HepG2 (cell line): ENCODE data around the gene TBC1D22A.

Source experiments
- CHCHD3 ChIP-seq: sonication (generic); formaldehyde crosslinking; IDR thresholded peaks from 2 replicates; pipeline ENCODE4 v1.8.0; 2022; ENCODE audit warnings: mild to moderate bottlenecking, missing genetic modification reagents, moderate library complexity
- GTF2F1 ChIP-seq: fragments of 150-350 bp; IDR thresholded peaks from 2 replicates; pipeline ENCODE4 v1.6.1; 2014; ENCODE audit warnings: low read length
- HIC2 ChIP-seq: sonication (generic); formaldehyde crosslinking; IDR thresholded peaks from 2 replicates; pipeline ENCODE4 v1.9.0; 2022; ENCODE audit warnings: low read depth, missing genetic modification reagents
- HMG20A ChIP-seq: IDR thresholded peaks from 2 replicates; pipeline ENCODE4 v1.6.1; 2016; ENCODE audit warnings: borderline replicate concordance
- LRRFIP1 ChIP-seq: sonication (generic); formaldehyde crosslinking; conservative IDR thresholded peaks from 2 replicates; pipeline ENCODE4 v1.4.0; 2020; ENCODE audit warnings: missing genetic modification reagents
- NR2C2 ChIP-seq: sonication (generic); formaldehyde crosslinking; IDR thresholded peaks from 2 replicates; pipeline ENCODE4 v1.4.0; 2020; ENCODE audit warnings: missing genetic modification reagents, mild to moderate bottlenecking, moderate library complexity, borderline replicate concordance
- POGZ ChIP-seq: sonication (generic); formaldehyde crosslinking; IDR thresholded peaks from 2 replicates; pipeline ENCODE4 v1.4.0; 2020; ENCODE audit warnings: mild to moderate bottlenecking, missing genetic modification reagents
- POLR2G ChIP-seq: fragments of 200-400 bp; formaldehyde crosslinking; IDR thresholded peaks from 2 replicates; pipeline ENCODE4 v1.6.1; 2018; ENCODE audit warnings: mild to moderate bottlenecking, low read depth, low read length, moderate library complexity
- SP1 ChIP-seq, 2 experiments: fragments of 450-650 bp in 1 of 2; sonication (generic) in 1 of 2; formaldehyde crosslinking in 1 of 2; IDR thresholded peaks; 2 replicates each; pipeline versions ENCODE4 v1.4.0 to v1.6.1; 2016 to 2020; ENCODE audit warnings: missing genetic modification reagents in 1 of 2
- YEATS4 ChIP-seq: sonication (generic); formaldehyde crosslinking; IDR thresholded peaks from 2 replicates; pipeline ENCODE4 v1.4.0; 2020; ENCODE audit warnings: missing genetic modification reagents, borderline replicate concordance
- ZNF350 ChIP-seq: sonication (generic); formaldehyde crosslinking; IDR thresholded peaks from 2 replicates; pipeline ENCODE4 v1.4.0; 2020; ENCODE audit warnings: mild to moderate bottlenecking, low read depth, missing genetic modification reagents, borderline replicate concordance

- TF ChIP-seq YEATS4 (CRISPR knock-in tag) (no peak), POGZ (CRISPR knock-in tag) (no peak), POLR2G (no peak), SP1 (IDR thresholded peaks at IDR 0.05) (no peak), SP1 (CRISPR knock-in tag; IDR thresholded peaks at IDR 0.05) (no peak), NR2C2 (CRISPR knock-in tag) (no peak), ZNF350 (no peak), GTF2F1 (no peak), HMG20A (CRISPR knock-in tag) (no peak), LRRFIP1 (CRISPR knock-in tag) (no peak), CHCHD3 (no peak), HIC2 (no peak)
Measured at GRCh38 chr22:47065756-47066615, 303.5 kb downstream of the TBC1D22A start.
